GM21390 (cell line): ENCODE data around the gene FAM83C.

Experiments
- ATAC-seq: cut with Tn5 transposase; IDR thresholded peaks from one replicate; pipeline ENCODE4 v1.9.1; 2021; ENCODE audit not compliant: unreplicated experiment

The FAM83C gene

GRCh38 chr20:35291654-35292503 is at the start of gene FAM83C:
TSS of gene FAM83C (minus strand) at chr20:35292425. CDS start at chr20:35292304, 121 bp downstream.
- no peak for ATAC-seq

GRCh38 chr20:35341366-35342028 is 49.3 kb upstream of the FAM83C start:
- no peak for ATAC-seq

- ATAC-seq = no peak
These were observed 48.2 kb upstream of the FAM83C start for GRCh38 chr20:35340436-35340835.

GRCh38 chr20:35339636-35340035 is 47.4 kb upstream of the FAM83C start:
- no peak for ATAC-seq

GRCh38 chr20:35339007-35339406 is 46.8 kb upstream of the FAM83C start:
- no peak for ATAC-seq

- ATAC-seq = no peak
These were observed 42.3 kb upstream of the FAM83C start for GRCh38 chr20:35334311-35335101.

GRCh38 chr20:35333606-35334005 is 41.4 kb upstream of the FAM83C start:
- ATAC-seq = no peak

GRCh38 chr20:35332540-35333200 is 40.4 kb upstream of the FAM83C start:
- no peak for ATAC-seq

GRCh38 chr20:35329435-35330139 is 37.4 kb upstream of the FAM83C start:
- no peak for ATAC-seq

- ATAC-seq = no peak
These were observed 36.5 kb upstream of the FAM83C start for GRCh38 chr20:35328689-35329088.

- no peak for ATAC-seq
These were observed 36.0 kb upstream of the FAM83C start for GRCh38 chr20:35328095-35328685.

GRCh38 chr20:35327074-35327976 is 35.1 kb upstream of the FAM83C start:
- no peak for ATAC-seq

- ATAC-seq = no peak
These were observed 34.5 kb upstream of the FAM83C start for GRCh38 chr20:35326740-35327073.

GRCh38 chr20:35326021-35326739 is 34.0 kb upstream of the FAM83C start:
- no peak for ATAC-seq

- ATAC-seq = no peak
These were observed 33.2 kb upstream of the FAM83C start for GRCh38 chr20:35325401-35325800.

GRCh38 chr20:35320396-35321126 is 28.3 kb upstream of the FAM83C start:
- ATAC-seq = no peak

- no peak for ATAC-seq
These were observed 27.6 kb upstream of the FAM83C start for GRCh38 chr20:35319871-35320197.
